DMS153 treated with DMSO at 0.1 percent for 48 hours (cell line): ENCODE data around the gene C1orf87.

Experiments
- DNase-seq: peaks from one replicate; lab custom pipeline; 2025; ENCODE audit not compliant: unreplicated experiment; lab: John Stamatoyannopoulos, UW

C1orf87 gene

GRCh38 chr1:60063561-60063960 is 10.0 kb downstream of the C1orf87 start:
- DNase-seq: no peak

GRCh38 chr1:60059468-60059867 is 14.1 kb downstream of the C1orf87 start:
- DNase-seq: no peak

GRCh38 chr1:60055336-60055735 is 18.2 kb downstream of the C1orf87 start:
- no peak for DNase-seq

GRCh38 chr1:60054374-60054773 is 19.2 kb downstream of the C1orf87 start:
- no peak for DNase-seq

GRCh38 chr1:60052601-60053000 is 21.0 kb downstream of the C1orf87 start:
- DNase-seq: no peak

- DNase-seq: no peak
Measured at GRCh38 chr1:60051191-60051590, 22.4 kb downstream of the C1orf87 start.

GRCh38 chr1:60049188-60049587 is 24.4 kb downstream of the C1orf87 start:
- no peak for DNase-seq

- DNase-seq: no peak
Measured at GRCh38 chr1:60044881-60045280, 28.7 kb downstream of the C1orf87 start.

- DNase-seq: no peak
Measured at GRCh38 chr1:60041783-60042182, 31.8 kb downstream of the C1orf87 start.

- no peak for DNase-seq
Measured at GRCh38 chr1:60037669-60038068, 35.9 kb downstream of the C1orf87 start.

GRCh38 chr1:60036856-60037460 is 36.6 kb downstream of the C1orf87 start:
- no peak for DNase-seq

GRCh38 chr1:60035921-60036320 is 37.6 kb downstream of the C1orf87 start:
- peak; percentile 4 for DNase-seq

GRCh38 chr1:60034999-60035398 is 38.6 kb downstream of the C1orf87 start:
- no peak for DNase-seq

GRCh38 chr1:60033066-60033465 is 40.5 kb downstream of the C1orf87 start:
- no peak for DNase-seq

- DNase-seq: no peak
Measured at GRCh38 chr1:60031146-60031545, 42.4 kb downstream of the C1orf87 start.

- DNase-seq: no peak
Measured at GRCh38 chr1:60025552-60025951, 48.0 kb downstream of the C1orf87 start.

- no peak for DNase-seq
Measured at GRCh38 chr1:60017508-60018205, 55.9 kb downstream of the C1orf87 start.

- DNase-seq: no peak
Measured at GRCh38 chr1:60010690-60011089, 62.9 kb downstream of the C1orf87 start.

- no peak for DNase-seq
Measured at GRCh38 chr1:60008500-60008899, 65.1 kb downstream of the C1orf87 start.

- no peak for DNase-seq
Measured at GRCh38 chr1:60000625-60001024, 72.9 kb downstream of the C1orf87 start.

GRCh38 chr1:59999746-60000145 is 73.8 kb downstream of the C1orf87 start:
- no peak for DNase-seq

- no peak for DNase-seq
Measured at GRCh38 chr1:59999006-59999405, 74.6 kb downstream of the C1orf87 start.
